Ovary (tissue), 9 donors: ENCODE results near the gene CNTNAP4. TPM values are rescaled to one million over a fixed set of nuclear protein-coding genes. Genes with fewer than 3 reads are reported as not detected.

Source experiments
- DNase-seq, 5 donors: peaks; one replicate each; pipeline ENCODE4 v3.0.0-alpha.2; 2019 to 2020
- H3K27ac ChIP-seq, 2 donors: fragments of 200-600 bp; one replicate each; pipeline versions ENCODE4 v1.5.1 to v1.8.0; 2019 to 2022
- H3K27me3 ChIP-seq: fragments of 200-600 bp; one replicate; pipeline ENCODE4 v1.8.0; 2022
- H3K36me3 ChIP-seq: fragments of 200-600 bp; sonication (generic); one replicate; pipeline ENCODE4 v1.5.1; 2019
- H3K4me1 ChIP-seq: one replicate; pipeline ENCODE4 v1.8.1; 2013; ENCODE audit warnings: mild to moderate bottlenecking, moderate library complexity; ENCODE audit not compliant: insufficient read depth
- H3K4me3 ChIP-seq: fragments of 200-600 bp; sonication (generic); one replicate; pipeline ENCODE4 v1.5.1; 2017
- H3K9me3 ChIP-seq, 2 donors: fragments of 200-600 bp in 1 of 2; sonication (generic) in 1 of 2; one replicate each; pipeline versions ENCODE4 v1.5.1 to v1.8.1; 2013 to 2019; ENCODE audit warnings: mild to moderate bottlenecking in 1 of 2, moderate library complexity in 1 of 2
- CTCF ChIP-seq, 3 donors: fragments of 450-650 bp in 2 of 3; fragments of 200-600 bp in 1 of 3; IDR thresholded peaks; one replicate each; pipeline versions ENCODE4 v1.5.1 to v1.8.0; 2016 to 2022; ENCODE audit warnings: antibody characterized with exemption in 3 of 3, mild to moderate bottlenecking in 1 of 3
- EP300 ChIP-seq: sonication (generic); formaldehyde crosslinking; IDR thresholded peaks from one replicate; pipeline ENCODE4 v1.6.1; 2017; ENCODE audit warnings: antibody characterized with exemption
- POLR2A ChIP-seq: fragments of 450-650 bp; IDR thresholded peaks from one replicate; pipeline ENCODE4 v1.6.1; 2017; ENCODE audit warnings: antibody characterized with exemption, mild to moderate bottlenecking, moderate library complexity
- WGBS, 3 donors: extraction: QIAGEN DNeasy Blood & Tissue Kit in 1 of 3; methylation state at CpG; one replicate each; pipeline versions ENCODE4 v1.1.5 to v1.1.7; 2013 to 2017; 5-methylcytosine and 5-hydroxymethylcytosine counted together
- intact Hi-C, 4 donors: fragments of 100-400 bp; cut with DNase I; formaldehyde crosslinking; loops; one replicate each; pipeline versions ENCODE4 v1.11.0 to v1.15.1; 2022 to 2023
- polyA plus RNA-seq, 2 donors: library from polyadenylated mRNA; stranded (reverse); fragments of 200-250 nt in 1 of 2; fragments of 350-450 nt in 1 of 2; fragmentation: Illumina TruSeq in 1 of 2; extraction: RNeasy Lipid Tissue Mini Kit (QIAGEN cat#74804) in 1 of 2; gene quantifications; one replicate each; pipeline ENCODE4 v1.2.3, GENCODE V29; 2013 to 2014
- total RNA-seq, 7 donors: library from RNA; depleted of rRNA in 2 of 7; stranded (reverse); fragments of >200 nt in 2 of 7; fragmentation: NEBNext Ultra II Directional in 3 of 7; extraction: Animal tissue kit (Norgen Biotek cat#: 25700) in 3 of 7; gene quantifications; one replicate each; pipeline versions ENCODE4 v1.1.0 to v1.2.4, GENCODE V29; 2016 to 2023
- donor health status: DM: no; HTN: no; CAD: no; lungs with moderate emphysema.
- donor health status: DM: no; HTN: no; CAD: no.
- donor health status: Bipolar disorder and iron deficiency.
- donor health status: DM: yes; HTN: yes; CAD: no.
- donor health status: DM: no; HTN: no; CAD: no.
- donor health status: DM: yes; HTN: yes; CAD: no.

The CNTNAP4 gene
- total and polyA plus RNA-seq, 9 donors, result 0.07 to 0.52 (median 0.36) TPM; not detected in 5

GRCh38 chr16:76370344-76370743 lies 93.1 kb downstream of the CNTNAP4 start:
- no peak overlapping the region for H3K4me3 ChIP-seq
- 16 to 23% (median 23%) methylated on average over 4 of the region's 4 CpGs for WGBS, 3 donors
- no peak overlapping the region for H3K27ac ChIP-seq
- no peaks in the 10 kb centered on the region for H3K36me3 ChIP-seq
- intact Hi-C loops, result no loop called here
- H3K9me3 ChIP-seq, result no peaks in the 10 kb centered on the region
- DNase-seq, result no peak
- TF ChIP-seq EP300, result no peak
- no peak for TF ChIP-seq POLR2A
- TF ChIP-seq CTCF (IDR thresholded peaks at IDR 0.05), result no peak
- H3K27me3 ChIP-seq, result no peaks in the 10 kb centered on the region
- no peaks in the 10 kb centered on the region for H3K4me1 ChIP-seq

GRCh38 chr16:76371441-76371840 lies 94.2 kb downstream of the CNTNAP4 start:
- Histone ChIP-seq H3K27ac (no peak overlapping the region), H3K9me3 (no peaks in the 10 kb centered on the region), H3K4me3 (no peak overlapping the region), H3K27me3 (no peaks in the 10 kb centered on the region), H3K36me3 (no peaks in the 10 kb centered on the region), H3K4me1 (no peaks in the 10 kb centered on the region)
- intact Hi-C loops, result no loop called here
- 89 to 91% (median 91%) methylated on average over 3 of the region's 3 CpGs for WGBS, 3 donors
- DNase-seq, result no peak
- no peak for TF ChIP-seq POLR2A
- TF ChIP-seq CTCF (IDR thresholded peaks at IDR 0.05), result no peak
- TF ChIP-seq EP300, result no peak

GRCh38 chr16:76373998-76374397 lies 96.8 kb downstream of the CNTNAP4 start:
- Histone ChIP-seq H3K27me3 (no peaks in the 10 kb centered on the region), H3K4me3 (no peak overlapping the region), H3K9me3 (no peaks in the 10 kb centered on the region), H3K4me1 (no peaks in the 10 kb centered on the region), H3K27ac (no peak overlapping the region), H3K36me3 (no peaks in the 10 kb centered on the region)
- WGBS, 3 donors, result 58 to 64% (median 62%) methylated on average over 4 of the region's 4 CpGs
- TF ChIP-seq CTCF (IDR thresholded peaks at IDR 0.05), result no peak
- TF ChIP-seq POLR2A, result no peak
- no peak for TF ChIP-seq EP300
- no peak for DNase-seq
- intact Hi-C loops, result no loop called here

GRCh38 chr16:76376988-76377387 lies 99.8 kb downstream of the CNTNAP4 start:
- no peak overlapping the region for H3K4me3 ChIP-seq
- DNase-seq, result no peak
- intact Hi-C loops, result no loop called here
- H3K36me3 ChIP-seq, result no peaks in the 10 kb centered on the region
- no peak for TF ChIP-seq EP300
- TF ChIP-seq POLR2A, result no peak
- H3K9me3 ChIP-seq, result no peaks in the 10 kb centered on the region
- no peak overlapping the region for H3K27ac ChIP-seq
- H3K27me3 ChIP-seq, result no peaks in the 10 kb centered on the region
- 92 to 97% (median 93%) methylated on average over 2 of the region's 2 CpGs for WGBS, 3 donors
- H3K4me1 ChIP-seq, result no peaks in the 10 kb centered on the region

GRCh38 chr16:76378020-76378419 lies 100.8 kb downstream of the CNTNAP4 start:
- no peaks in the 10 kb centered on the region for H3K9me3 ChIP-seq
- intact Hi-C loops, result no loop called here
- H3K27ac ChIP-seq, result no peak overlapping the region
- TF ChIP-seq EP300, result no peak
- no peak for TF ChIP-seq POLR2A
- no peak for TF ChIP-seq CTCF (IDR thresholded peaks at IDR 0.05)
- WGBS, 3 donors, result 81 to 87% (median 86%) methylated on average over 3 of the region's 3 CpGs
- no peak overlapping the region for H3K4me3 ChIP-seq
- no peak for DNase-seq
- no peaks in the 10 kb centered on the region for H3K36me3 ChIP-seq
- no peaks in the 10 kb centered on the region for H3K4me1 ChIP-seq
- no peaks in the 10 kb centered on the region for H3K27me3 ChIP-seq
